ENCODE data around the gene ZNF48.

- no peak for TF ChIP-seq CTCF (IDR thresholded peaks at IDR 0.05)
- TF ChIP-seq POLR2A (IDR thresholded peaks at IDR 0.05), result no peak
Observed at GRCh38 chr16:30357085-30357714, 38.0 kb upstream of the ZNF48 start.

All from tibial nerve (tissue), 3 donors.